Keratinocyte (primary cell): Measurements from ENCODE around the gene UNC13A.
"Not testable (repeated sequence)": the region's sequence is repeated elsewhere in the genome, so short reads cannot be mapped to it uniquely, and the experiment has no call there.

Source experiments
- CTCF ChIP-seq, 3 experiments: IDR thresholded peaks in 1 of 3; conservative IDR thresholded peaks in 1 of 3; optimal IDR thresholded peaks in 1 of 3; 2 replicates in 2 of 3; 3 replicates in 1 of 3; pipeline versions ENCODE3 to v1.5.1; 2011; ENCODE audit warnings: low read length in 3 of 3, mild to moderate bottlenecking in 3 of 3, moderate library complexity in 2 of 3, control low read depth in 1 of 3, inconsistent platforms in 1 of 3; ENCODE audit not compliant: insufficient read depth in 2 of 3; ENCODE audit errors: extremely low read depth in 1 of 3
- EZH2 ChIP-seq: IDR thresholded peaks from one replicate; pipeline ENCODE4 v1.6.1; 2012; ENCODE audit warnings: inconsistent platforms, mild to moderate bottlenecking, low read length, moderate library complexity

GRCh38 chr19:17594296-17594695 is 93.9 kb downstream of the UNC13A start:
- not testable (repeated sequence) for TF ChIP-seq CTCF (optimal IDR thresholded peaks at IDR 0.05 in 1 of 3, IDR thresholded peaks at IDR 0.05 in 1 of 3, conservative IDR thresholded peaks at IDR 0.05 in 1 of 3; ENCODE audit: extremely low read depth in 1 of 3, insufficient read depth in 2 of 3, low read length in 3 of 3); EZH2
